Stimulated activated naive CD4-positive, alpha-beta T cell treated with Interleukin-2 at 50 U/mL for 16 hours (primary cell): ENCODE measurements around the gene ATP6V0E1.

Experiments
- DNase-seq: peaks from one replicate; lab custom pipeline; 2025; lab: John Stamatoyannopoulos, UW

ATP6V0E1 gene

DNA sequence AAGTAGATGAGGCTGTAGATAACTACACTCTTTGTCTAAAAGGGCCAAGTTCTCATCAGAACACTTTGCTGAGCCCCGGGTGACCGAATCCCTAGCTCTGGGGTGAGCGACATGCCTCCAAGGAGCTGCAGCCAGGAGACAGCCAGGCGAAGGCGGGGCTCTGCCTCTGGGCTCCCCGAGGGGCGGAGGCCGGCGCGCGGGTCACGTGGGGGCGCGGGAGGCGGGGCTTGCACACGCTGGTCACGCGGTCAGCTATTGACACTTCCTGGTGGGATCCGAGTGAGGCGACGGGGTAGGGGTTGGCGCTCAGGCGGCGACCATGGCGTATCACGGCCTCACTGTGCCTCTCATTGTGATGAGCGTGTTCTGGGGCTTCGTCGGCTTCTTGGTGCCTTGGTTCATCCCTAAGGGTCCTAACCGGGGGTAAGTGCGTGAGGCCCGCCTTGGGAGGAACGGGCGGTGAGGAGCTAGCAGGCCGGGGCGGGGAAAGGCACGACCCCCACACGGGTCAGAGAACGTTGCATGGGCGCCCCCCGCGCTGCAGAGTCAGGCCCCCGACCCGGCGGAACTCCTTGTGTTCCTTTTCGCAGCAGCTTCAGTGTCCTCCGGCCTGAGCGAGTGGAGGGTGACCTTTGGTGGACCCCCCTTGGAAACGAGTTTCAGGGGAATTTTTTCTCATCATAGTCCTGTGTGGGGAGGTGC is at the start of gene ATP6V0E1:
Gene ATP6V0E1, plus strand, starts transcription at position 230 of the 702 bp plus-strand sequence. Its CDS starts 90 bp downstream, at position 320.
- DNase-seq: peak; percentile 92

DNA sequence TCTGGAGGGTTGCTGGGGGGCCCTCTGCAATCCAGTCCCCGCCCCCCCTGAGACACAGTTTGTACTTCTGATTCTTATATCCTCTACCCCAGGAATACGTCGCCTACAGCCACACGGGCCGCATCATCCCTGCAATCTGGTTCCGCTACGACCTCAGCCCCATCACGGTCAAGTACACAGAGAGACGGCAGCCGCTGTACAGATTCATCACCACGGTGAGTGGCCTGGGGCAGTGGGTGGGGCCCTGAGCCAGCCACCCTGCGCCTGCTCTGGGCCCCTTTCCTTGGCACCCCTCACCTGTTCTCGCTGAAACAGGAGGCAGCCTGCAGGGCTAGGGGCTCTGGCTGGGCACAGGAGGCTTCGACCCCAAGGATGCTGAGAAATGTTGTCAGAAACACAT is 48.5 kb upstream of the ATP6V0E1 start:
- DNase-seq: no peak

DNA sequence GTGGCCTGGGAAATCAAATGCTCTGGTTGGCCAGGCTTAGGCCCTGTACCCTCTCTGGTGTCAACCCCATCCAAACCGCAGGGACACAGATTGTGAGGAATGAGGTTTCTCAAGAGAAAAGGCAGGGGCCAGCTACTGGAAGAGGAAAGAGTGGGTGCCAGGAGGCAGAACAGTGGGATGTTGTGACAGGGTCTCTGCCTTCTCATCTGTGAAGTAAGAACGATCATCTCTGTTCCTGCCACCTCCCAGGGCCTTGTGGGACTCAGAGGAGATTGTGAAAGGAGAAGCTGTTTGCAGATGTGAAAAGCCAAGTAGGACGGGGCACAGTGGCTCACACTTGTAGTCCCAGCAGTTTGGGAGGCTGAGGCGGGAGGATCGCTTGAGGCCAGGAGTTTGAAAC is 47.2 kb upstream of the ATP6V0E1 start:
- DNase-seq: no peak

DNA sequence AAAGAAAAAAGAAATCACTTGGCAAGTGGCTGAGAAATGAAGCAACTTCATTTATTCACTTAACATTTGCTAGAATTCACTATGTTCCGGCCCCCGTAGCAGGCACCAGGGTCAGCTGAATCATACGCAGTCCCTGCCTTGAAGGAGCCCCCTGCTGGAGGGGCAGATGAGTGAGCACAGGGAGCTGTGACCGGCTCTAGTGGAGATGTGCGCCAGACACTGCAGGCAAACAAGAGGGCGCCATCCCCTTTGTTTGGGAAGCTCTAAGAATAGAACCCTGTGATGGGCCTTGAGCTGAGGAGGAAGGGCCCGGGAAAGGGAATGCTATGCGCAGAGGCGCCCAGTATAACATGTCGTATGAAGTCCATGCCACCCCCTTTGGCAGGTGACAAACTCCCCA is 44.5 kb upstream of the ATP6V0E1 start:
- DNase-seq: no peak

DNA sequence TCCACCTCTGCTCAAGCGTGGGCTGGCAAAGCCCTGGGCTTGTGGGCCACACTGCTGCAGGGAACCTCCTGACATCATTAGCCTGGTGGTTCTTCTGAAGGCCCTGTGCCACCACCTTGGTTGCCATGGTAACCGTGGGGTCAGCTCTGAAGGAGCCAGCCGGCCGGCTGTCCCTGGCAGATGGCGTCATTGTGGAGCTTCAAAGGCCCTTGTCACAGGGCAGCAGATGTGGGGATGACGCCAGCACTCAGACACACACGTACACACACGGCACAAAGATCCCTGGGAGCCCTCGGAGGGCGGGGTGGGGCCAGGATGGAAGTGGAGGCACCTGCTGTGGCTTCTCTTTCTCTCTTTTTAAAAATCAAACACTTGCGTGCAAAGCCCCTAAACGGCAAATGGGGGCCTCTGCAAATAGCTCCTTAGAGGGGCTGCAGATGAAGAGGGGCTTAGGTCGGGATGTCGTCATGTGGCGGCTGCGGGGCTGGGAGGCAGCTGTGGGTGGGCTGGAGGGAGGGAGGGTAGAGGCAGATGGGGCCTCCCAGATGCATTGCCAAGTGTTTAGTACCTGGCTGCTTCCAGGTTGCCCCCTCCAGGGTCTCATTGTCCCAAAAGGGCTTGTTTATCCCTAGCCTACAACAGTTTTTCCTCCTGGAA is 43.8 kb upstream of the ATP6V0E1 start:
- no peak for DNase-seq

DNA sequence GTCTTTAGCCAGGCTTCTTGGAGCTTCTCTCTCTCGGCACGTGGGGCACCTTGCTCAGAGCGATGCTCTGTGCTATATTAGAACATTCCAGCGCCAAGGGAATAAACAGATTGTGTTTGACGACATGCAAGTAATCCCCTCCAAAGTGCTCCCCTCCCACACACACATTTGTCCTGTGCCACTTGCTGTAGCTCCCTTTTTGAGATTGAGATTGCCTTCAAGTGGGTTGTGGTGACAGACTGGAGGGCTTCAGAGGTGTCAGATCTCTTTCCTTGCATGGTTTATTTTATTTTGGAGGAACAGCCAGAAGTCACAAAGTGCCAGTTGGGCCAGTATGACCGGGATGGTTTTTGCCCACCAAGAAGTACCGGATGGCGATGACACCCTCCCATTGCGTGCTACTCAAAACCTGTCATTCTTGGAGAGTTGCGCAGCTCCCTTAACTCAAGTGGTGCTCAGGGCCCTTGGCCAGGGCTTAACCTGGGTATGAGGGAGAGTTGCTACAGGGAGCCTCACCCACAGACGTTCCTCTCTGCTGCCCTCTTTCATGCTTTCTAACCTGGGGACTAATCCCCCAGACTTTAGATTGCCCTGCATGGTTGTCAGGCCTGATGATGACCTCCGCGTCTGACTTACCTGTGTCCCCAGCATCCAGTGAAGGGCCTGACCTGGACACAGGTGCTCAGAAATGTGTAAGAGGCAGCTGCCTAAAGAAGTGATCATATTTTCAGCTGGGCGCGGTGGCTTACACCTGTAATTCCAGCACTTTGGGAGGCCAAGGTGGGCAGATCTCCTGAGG is 43.1 kb upstream of the ATP6V0E1 start:
- DNase-seq: no peak

DNA sequence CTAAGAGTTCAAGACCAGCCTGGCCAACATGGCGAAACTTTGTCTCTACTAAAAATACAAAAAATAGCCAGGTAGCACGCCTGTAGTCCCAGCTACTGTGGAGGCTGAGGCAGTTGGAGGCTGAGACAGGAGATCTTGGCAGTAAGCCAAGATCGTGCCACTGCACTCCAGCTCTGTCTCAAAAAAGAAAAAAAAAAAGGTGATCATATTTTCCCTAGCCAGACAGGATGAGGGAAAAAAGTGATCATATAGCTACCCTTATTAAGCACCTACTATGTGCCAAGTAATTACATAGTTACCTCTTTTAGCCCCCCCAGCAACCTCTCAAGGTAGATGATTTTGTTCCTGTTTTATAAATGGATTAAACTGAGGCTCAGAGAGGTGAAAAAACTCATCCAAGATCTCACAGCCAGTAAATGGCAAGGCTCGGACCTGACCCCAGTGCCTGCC is 42.5 kb upstream of the ATP6V0E1 start:
- no peak for DNase-seq

DNA sequence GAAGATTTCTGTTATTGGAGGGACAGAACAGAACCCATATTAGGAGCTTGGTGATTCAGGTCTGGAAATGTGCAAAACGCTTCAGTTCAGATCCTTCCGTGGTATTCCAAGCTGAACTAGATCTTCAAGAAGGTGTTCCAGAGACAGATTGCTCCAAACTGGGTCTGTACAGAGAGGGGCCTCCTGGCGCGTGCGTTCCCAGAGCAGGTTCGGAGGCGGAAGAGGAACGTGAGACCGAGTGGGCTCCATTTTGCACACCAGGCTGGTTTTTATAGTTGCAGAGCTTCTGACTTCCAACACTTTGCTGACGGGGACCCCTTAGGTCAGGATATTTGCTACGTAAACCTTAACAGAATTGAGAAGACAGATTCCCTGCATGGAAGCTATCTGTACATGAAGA is 41.0 kb upstream of the ATP6V0E1 start:
- no peak for DNase-seq

DNA sequence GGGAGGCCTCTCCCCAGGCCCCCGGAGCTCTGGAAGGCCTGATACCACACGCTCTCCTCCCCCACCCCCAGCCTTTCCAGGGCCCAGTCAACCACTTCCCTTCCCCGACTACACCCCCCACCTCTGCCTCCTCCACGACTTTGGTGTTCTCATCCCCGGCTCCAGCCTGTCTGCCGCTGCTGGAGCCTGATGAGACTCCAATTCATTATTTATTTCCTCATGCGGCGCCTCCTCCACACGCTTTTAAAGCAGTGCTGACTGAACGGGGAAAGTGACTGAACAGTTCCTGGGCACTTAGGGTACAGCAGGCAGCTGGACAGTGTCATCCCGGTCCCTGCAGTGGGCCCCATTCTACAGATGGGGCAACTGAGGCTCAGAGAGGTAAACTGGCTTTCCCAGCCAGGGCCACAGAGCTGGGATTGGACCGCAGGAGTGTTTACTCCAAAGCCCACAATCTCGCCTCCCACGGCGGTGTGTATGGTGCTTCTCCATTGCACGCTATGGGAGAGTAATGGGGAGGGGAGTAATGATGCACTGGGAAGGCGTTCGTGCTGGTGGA is 40.2 kb upstream of the ATP6V0E1 start:
- DNase-seq: no peak

DNA sequence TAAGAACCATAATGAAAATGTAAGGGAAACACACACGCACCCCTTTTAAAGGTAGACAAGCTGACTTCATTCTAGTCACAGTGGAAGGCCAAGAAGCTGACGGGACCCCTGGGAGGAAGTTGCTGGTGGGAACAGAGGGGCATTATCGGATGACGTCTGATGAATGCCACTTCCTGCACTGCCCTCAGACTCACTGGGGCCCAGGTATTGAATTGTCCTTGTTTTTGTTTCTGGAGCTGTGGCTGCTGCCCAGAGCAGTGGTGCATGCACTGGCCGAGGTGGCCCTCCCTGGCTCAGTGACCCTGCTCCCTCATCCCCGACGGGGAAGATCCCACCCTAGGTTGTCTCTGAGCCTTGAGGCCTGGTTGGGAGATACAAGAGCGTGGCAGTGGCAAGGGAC is 39.7 kb upstream of the ATP6V0E1 start:
- no peak for DNase-seq

DNA sequence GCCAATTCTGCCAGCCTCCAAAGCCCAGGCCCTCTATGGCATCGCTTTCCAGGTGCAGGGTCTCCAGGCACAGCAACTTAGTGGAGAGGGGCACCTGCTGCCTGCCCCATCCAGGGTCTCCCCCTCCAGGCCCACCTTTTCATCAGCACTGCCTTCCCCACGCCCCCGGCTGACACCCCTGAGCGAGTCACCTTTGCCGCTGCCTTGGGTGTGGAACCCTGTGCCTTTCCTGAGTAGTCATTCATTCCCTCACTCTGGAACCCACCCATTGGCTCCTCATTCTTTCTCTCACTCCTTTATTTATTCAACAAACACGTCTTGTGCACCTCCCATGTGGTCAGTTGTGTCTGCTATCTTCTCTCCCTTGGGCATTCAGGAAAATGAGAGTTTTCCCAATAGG is 38.8 kb upstream of the ATP6V0E1 start:
- DNase-seq: no peak

DNA sequence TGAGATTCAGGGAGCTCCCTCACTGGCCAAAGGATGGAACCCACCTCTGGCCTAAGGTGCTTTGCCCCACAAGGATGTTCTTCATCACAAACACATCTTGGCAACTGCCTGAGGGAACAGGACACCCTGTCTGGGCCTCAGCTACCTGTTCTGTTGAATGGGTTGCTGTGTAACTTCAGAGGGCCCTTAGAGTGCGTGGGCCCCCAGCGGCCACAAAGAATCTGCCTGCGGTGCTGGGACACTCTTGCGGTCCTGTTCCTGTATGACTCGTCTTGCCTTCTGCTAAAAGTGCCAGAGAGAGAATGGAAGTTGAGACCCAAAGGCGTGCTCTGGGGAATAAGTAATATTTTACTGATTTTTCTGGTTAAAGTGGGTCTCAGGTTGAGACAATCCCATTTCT is 38.4 kb upstream of the ATP6V0E1 start:
- DNase-seq: no peak

DNA sequence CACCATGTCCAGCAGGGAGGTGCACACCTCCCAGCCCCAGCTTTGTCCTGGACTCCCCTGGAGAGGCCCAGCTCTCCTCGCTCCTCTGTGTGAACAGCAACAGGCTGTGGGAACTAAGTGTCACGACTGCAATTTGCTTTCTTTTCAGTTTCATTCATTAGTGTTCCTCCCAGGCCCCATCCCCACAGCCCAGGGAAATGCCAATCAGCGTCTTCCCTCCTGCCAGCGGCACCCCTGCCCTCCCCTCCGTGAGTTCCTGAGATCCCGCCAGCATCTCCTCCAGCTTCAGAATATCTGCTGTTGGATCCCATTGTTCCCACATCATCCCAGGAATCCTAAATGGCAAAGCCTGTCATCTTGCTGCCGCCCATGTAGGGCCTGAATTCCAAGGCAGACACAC is 37.4 kb upstream of the ATP6V0E1 start:
- DNase-seq: no peak

DNA sequence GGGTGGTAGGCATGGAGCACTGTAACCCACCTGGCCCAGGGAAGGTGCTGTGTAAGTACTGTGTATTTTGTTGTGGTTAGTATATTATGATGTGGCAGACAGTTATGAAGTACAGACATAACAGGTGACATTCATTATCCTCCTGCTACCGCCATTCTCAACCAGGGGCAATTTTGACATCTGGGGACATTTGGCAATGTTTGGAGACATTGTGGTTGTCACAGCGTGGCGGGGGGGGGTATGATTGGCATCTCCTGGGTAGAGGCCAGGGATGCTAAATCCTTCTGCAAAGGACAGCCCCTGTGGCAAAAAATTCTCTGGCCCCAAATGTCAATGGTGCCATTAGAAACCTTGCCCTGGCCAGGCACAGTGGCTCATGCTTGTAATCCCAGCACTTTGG is 34.1 kb upstream of the ATP6V0E1 start:
- no peak for DNase-seq

DNA sequence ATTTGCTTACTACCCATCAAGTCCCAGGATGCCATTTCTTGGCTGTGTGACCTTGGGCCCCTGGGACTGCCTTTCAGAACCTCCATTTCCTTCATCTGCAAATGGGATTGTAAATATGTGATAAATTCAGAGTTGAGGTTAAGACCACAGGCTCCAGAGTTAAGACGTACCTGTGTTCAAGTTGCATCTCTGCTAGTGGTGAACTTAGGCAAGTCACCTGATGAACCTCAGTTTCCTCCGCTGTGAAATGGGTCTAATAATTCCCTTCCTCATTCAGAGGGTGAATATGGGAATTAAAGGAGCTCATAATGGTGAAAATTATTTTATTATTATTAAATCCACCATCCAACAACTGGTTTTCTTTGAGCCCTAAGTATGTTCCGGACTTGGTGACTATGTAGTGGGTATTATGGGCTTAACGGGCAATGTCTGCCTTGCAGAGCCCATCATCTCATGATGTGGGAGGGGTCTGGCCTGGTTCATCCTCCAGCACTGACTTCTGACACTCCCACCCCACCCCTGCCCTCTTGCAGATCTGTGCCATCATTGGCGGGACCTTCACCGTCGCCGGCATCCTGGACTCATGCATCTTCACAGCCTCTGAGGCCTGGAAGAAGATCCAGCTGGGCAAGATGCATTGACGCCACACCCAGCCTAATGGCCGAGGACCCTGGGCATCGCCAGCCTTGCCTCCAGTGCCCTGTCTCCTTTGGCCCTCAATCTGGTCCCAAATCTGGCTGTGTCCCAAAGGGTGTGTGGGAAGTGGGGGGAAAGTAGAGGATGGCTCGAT is 33.2 kb upstream of the ATP6V0E1 start:
- DNase-seq: no peak

DNA sequence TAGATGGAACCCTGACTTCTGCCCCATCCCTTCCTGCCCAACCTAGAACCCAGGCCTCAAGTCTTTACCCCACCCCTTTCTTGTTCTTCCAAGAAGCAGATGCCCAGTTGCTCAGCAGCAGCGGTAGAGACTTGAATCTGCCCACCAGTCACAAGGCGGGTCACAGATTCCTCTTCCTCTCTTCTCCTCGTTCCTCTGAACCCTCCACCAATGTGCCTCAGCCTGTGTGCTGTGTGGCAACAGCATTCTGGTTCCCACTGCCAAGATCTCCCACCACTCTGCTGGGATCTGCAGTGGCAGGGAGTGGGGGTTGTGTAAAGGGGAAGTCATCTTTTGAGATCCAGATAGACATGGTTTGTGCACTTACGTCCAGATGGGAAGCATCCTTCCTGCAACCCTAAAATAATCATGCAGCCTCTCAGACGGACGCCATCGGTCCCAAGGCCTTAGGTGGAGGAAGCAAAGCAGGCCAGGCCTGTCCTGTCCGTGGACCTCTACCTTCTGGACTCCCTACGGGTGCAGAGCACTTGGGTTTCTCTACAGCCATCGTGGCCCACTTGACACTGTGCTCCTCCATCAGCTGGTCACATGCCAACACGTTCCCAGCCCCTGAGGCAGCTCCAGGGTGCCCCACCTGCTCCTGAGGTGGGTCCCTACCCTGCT is 32.1 kb upstream of the ATP6V0E1 start:
- DNase-seq: no peak

DNA sequence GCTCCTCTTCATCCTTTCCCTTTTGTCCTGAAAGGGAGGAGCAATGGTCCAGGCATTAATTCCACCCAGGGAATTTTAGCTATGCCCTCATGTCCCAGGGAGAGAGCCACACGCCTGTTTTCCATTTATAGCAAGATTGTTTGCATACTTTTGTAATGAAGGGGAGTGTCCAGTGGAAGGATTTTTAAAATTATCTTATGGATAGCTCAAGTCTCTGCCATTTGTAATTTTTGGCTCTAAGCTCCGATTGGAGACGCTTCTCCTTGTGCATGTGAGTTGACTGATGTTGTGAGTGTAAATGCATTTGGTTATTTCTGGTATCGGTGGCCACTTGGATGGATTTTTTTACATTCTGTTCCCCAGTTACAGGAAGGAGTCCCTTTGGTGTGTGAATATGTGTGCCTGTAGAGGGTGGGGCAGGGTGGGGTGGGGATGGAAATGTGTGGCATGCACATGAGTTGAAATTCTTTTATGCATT is 31.5 kb upstream of the ATP6V0E1 start:
- no peak for DNase-seq

DNA sequence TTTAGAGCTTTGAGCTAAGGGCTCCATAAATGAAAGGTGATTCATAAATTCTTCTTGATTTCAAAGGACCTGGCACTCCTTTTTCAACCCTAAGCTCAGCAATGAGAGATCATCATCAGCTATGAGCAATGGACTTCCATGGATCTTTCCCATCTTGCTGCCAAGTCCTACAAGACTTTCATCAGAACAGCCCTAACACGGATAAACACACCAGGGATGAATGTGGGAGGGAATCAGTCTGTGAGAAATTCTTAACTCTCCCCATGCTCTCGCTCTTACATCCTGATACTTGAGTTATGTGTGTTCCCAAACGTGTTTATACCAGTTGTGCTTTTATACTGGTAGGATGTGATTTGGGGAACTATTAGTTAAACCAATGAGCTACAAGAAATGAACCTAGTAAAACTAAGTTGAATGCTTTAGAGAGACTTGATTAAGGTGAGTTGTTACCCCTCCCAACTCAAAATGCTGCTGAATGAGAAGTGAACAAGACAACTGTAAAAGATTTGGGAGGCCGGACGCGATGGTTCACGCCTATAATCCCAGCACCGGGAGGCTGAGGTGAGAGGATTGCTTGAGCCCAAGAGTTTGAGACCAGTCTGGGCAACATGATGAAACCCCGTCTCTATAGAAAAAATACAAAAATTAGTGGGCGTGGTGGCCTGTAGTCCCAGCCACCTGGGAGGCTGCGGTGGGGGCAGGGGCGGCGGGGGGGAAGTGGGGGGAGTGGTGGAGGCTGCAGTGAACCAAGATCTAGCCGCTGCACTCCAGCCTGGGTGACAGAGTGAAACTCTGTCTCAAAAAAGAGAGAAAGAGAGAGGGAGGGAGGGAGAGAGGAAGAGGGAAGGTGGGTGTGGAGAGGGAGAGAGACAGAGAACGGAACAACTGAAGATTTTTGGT is 29.5 kb upstream of the ATP6V0E1 start:
- no peak for DNase-seq

DNA sequence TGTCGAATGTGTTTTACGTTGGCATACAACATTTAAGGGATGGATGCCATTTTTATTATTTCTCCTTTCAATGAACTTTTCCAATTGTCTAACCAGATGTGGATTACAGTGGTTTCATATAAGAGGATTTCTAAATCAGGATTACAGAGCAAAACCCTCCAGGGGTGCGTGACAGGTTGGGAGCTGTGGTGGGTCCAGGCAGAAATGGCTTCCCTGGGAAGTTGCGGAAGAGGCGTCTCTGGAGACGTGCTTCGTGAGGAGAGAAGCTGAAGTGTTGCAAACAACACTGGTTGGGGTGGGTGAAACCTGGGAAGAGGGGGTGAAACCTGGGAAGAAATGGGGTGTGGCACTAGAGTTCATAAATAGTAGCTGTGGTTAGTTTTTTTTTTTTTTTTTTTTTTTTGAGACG is 28.8 kb upstream of the ATP6V0E1 start:
- no peak for DNase-seq

DNA sequence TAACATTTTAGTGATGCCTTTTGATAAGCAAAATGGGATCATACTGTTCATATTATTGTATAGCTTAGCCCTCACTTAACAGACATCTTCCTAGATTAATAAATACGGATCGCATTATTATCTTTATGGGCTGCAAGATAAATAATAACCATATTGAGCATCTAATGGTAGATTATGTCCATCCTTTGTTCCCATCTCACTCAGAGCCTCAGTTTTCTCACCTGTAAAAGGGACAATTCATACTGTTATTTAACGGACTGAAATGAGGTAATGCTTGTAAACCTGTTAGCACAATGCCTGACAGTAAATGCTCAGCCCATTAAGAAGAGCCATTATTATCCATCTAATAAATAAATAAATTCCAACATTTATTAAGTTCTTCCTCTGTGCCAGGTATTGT is 27.3 kb upstream of the ATP6V0E1 start:
- DNase-seq: no peak
